ENCODE data around the gene PARL.

Gene PARL

GRCh38 chr3:183904833-183905780 lies 20.4 kb upstream of the PARL start:
- no peak for DNase-seq

DNA sequence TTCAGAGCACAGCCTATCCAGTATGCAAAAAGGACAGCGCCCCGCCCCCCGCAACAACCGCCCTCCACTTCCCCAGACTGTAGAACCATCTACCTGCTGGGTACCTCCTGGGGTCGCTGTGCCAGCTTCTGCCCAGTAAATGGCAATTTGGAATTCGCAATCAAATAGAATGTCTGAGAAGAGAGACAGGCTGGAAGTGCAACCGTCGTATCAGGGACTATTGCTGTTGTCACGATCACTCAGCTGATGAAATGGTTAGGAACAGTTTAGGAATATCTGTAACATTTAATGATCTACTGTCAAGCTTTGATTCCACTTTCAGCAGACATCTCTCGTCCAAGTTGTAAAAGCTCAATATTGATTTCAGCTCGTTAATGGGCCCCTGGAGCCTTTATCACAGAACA lies 13.3 kb upstream of the PARL start:
- DNase-seq, result no peak

DNA sequence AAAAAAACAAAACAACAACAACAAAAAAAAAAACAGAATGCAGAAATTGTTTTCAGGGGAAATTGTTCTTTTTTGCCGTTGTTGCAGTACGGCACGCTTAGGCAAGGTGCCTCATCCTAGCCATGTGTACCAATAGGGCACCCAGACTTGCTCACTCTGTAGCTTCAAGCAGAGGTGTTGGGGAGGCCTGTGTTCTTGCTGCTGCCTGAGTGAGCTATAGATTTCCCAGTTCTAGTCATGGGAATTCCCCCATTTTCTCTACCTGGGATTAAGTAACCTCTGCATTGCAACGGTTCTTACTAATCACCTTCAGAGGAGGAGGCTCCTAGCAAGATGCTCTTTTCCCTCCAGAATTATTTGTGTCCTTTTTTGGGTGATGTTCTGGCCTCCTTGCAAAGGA lies 12.9 kb upstream of the PARL start:
- DNase-seq, result no peak

GRCh38 chr3:183896610-183897009 lies 11.9 kb upstream of the PARL start:
- DNase-seq, result peak in 2 of 4 experiments; percentile 19 to 25

- no peak for DNase-seq
Observed at GRCh38 chr3:183896184-183896583, 11.5 kb upstream of the PARL start.

- no peak for DNase-seq
Observed at GRCh38 chr3:183895774-183896173, 11.1 kb upstream of the PARL start.

DNA sequence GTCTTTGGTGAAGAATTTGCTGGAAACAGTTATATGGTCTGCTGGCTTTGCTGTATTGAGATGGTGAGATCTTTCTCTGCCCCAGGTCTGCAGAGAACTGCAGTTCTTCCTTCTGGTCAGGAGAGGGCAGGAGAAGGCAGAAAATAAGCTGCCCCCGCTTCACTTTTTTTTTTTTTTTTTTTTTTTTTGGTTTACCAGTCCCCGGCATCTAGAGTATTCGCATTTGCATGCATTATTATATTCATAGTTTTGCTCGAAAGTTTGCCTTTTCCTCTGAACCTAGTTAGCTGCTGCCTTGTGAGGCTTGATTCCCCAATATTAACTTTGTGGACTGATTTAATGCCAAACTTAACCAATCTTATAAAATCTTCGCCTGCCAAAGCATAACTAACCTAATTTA lies 10.6 kb upstream of the PARL start:
- peak; percentile 53 to 79 (median 73) for DNase-seq

GRCh38 chr3:183892610-183893214 lies 8.0 kb upstream of the PARL start:
- no peak for DNase-seq

DNA sequence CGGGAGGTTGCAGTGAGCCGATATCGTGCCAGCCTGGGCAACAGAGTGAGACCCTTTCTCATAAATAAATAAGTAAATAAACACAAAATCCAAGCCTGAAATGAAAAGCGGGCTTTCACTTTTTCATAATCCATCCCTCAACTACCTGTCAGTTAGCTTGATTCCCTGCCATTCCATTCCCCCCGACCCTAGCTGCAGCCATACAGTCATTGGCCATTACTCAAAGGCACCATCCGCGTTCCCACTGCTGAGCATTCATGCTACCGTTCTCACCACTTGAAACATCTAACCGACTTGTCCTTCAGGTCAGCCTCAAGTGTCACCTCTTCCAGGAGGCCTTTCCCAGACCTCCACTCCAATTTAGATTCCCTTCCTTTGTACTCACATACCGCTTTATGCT lies 1.1 kb upstream of the PARL start:
- DNase-seq, result no peak

- no peak for DNase-seq
Observed at GRCh38 chr3:183884097-183884426, 618 bp downstream of the PARL start.

DNA sequence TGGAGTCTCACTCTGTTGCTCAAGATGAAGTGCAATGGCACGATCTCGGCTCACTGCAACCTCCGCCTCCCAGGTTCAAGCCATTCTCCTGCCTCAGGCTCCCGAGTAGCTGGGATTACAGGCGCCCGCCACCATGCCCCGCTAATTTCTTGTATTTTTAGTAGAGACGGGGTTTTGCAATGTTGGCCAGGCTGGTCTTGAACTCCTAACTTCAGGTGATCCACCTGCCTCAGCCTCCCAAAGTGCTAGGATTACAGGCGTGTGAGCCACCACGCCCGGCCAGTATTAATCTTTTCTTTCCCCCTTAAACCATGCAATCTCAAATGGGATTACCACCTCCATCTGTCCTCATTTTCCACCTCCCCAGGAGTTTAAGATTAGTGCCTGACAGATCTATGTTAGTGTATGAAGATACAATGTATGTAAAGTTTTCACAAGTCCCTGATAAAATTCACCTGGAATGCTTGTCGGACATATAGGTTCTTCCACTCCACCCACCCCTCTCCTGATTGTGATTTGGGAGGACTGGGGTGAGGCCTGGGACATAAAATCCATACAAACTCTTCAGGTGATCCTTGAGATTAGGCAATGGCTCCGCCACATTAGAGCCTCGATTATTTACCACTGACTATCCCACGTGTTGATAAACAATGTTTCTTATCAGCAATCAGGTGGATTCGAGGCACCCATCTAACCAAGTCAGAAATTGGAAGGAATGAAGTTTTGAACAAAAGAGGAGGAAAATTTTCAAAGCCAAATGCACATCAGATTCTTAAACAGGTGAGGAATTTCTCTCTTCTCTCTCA lies 1.2 kb downstream of the PARL start:
- DNase-seq, result no peak

DNA sequence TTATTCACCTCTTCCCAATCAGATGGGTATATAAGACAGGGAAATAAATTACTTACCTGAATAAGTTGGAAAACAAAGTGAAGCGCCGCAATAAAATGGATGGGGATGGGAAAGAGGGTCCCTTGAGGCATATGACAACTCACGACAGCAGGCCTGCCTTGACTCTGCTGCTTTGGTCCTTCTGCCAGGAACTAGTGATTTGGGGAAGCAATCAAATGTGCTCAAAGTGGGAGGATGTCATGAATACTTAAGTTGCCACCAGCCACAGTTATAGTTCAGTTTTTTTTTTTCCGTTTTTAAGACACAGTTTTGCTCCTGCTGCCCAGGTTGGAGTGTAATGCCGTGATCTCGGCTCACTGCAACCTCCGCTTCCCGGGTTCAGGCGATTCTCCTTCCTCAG lies 4.6 kb downstream of the PARL start:
- peak; percentile 36 to 76 (median 64) for DNase-seq

- DNase-seq, result no peak
Observed at GRCh38 chr3:183879243-183879642, 5.4 kb downstream of the PARL start.

- peak; percentile 81 to 94 (median 91) for DNase-seq
Observed at GRCh38 chr3:183878071-183878470, 6.6 kb downstream of the PARL start.

GRCh38 chr3:183877227-183877626 lies 7.5 kb downstream of the PARL start:
- peak in 3 of 4 experiments; percentile 14 to 58 (median 54) for DNase-seq

DNA sequence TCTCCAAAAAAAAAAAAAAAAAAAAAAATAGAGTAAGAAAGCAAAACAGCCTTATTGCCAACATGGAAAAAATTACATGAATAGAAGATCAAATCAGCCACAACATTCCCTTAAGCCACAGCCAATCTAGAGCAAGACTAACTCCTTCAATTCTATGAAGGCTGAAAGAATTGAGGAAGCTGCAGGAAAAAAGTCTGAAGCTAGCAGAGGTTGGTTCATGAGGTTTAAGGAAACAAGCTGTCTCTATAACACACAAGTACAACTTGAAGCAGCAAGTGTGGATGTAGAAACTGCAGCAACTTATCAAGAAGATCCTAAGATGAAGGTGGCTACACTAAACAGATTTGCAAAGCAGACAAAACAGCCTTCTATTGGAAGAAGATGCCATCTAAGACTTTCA lies 9.3 kb downstream of the PARL start:
- DNase-seq, result peak; percentile 44 to 68 (median 58)

- DNase-seq, result no peak
Observed at GRCh38 chr3:183873914-183874313, 10.8 kb downstream of the PARL start.

- DNase-seq, result no peak
Observed at GRCh38 chr3:183871541-183871940, 13.1 kb downstream of the PARL start.

- DNase-seq, result no peak
Observed at GRCh38 chr3:183870563-183870962, 14.1 kb downstream of the PARL start.

DNA sequence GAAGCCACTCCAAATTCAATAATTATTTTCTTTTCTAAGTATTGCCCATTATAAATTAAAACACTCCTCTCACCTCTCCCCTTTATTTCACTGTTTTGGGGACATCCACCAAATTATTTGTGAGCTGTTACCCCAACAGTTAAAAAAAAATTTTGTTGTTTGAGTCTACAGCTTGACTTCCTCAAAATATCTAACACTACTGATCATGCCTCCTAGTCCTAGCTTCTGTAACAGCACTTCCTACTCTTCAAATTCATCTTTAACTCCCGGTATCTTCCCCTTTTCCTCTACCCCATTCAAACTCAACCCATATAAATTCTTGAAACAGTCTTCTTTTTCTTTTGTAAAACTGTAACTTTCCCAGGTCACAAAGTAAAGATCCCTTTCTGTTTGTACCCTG lies 15.9 kb downstream of the PARL start:
- DNase-seq, result peak; percentile 15 to 79 (median 52)

DNA sequence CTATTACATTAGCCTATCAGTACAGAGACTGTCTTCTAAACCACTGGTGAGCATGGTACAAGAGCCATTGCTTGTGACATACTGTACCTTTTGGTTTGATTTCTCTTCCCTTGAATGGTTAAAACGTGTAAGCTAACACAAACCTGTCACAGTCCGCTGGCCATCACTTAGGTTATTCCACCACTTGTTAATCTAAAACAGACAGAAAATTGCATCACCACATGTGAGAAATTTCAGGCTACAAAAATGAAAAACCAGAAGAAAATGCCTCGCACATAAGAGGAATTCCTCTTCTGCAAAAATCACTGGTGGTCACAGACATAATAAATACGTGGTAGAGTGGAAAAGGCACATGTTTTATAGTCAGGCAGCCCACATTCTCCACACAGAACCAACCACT lies 22.1 kb downstream of the PARL start:
- no peak for DNase-seq

- DNase-seq, result no peak
Observed at GRCh38 chr3:183857863-183858262, 26.8 kb downstream of the PARL start.

DNA sequence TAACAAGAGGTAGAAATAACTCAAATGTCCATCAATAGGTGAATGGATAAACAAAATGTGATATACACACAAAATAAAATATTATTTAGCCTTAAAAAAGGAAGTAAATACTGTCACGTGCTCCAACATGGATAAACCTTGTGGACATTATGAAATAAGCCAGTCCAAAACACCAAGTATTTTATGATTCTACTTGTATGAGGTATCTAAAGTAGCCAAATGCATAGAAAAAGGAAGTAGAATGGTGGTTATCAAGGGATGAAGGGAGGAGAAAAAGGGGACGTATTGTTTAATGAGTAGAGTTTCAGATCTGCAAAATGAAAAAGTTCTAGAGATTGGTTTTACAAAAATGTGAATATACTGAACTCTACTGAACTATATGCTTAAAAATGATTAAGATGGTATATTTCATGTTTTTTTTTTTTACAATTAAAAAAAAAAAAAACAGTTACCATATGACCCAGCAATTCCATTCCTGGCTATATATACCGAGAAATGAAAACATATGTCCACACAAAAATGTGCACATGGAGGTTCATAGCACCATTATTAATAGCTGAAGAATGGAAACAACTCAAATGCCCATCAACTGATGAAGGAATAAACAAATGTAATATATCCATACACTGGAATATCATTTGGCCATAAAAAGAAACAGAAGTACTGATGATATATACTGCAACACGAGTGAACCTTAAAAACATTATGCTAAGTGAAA lies 30.2 kb downstream of the PARL start:
- peak in 2 of 4 experiments; percentile 39 to 55 for DNase-seq

Measured in suppressor macrophage (primary cell).